8988T (cell line): Measurements from ENCODE around the gene EPHB3.

ENCODE experiments used
- DNase-seq: peaks from one replicate; pipeline ENCODE4 v3.0.0; 2011

Gene EPHB3

GRCh38 chr3:184630861-184631471, 69.4 kb downstream of the EPHB3 start:
- DNase-seq, result no peak

DNA sequence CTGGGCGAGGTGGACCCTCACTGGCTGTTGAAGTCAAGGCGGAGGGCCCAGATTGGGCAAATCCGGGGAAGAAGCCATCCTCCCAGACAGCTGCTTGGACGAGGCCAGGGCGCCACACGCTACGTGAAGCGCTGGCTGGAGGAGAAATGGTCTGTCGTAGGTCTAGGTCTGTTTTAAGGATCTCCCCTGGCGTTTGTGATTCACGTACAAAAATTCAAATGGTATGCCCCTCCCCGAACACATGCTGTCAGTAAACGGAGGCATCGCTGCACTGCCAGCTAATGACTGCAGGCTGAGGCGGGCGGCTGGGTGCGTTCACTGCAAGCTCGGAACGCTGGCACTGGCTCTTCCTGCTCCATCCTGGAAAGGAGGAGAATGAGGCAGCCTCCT, 69.9 kb downstream of the EPHB3 start:
- DNase-seq, result no peak
